B cell (primary cell): ENCODE data around the gene AGO3.

Experiments used
- CTCF ChIP-seq: fragments of 200-600 bp; IDR thresholded peaks from one replicate; pipeline ENCODE4 v1.8.0; 2022; ENCODE audit warnings: antibody characterized with exemption, mild to moderate bottlenecking
- EZH2 ChIP-seq: IDR thresholded peaks from 2 replicates; pipeline ENCODE4 v1.6.1; 2012; ENCODE audit warnings: borderline replicate concordance, low read depth, mild to moderate bottlenecking, moderate library complexity, low read length; ENCODE audit not compliant: insufficient read depth, poor library complexity, severe bottlenecking

- TF ChIP-seq CTCF = no peak
- TF ChIP-seq EZH2 = no peak
Measured at GRCh38 chr1:35930593-35931445, at the start of gene AGO3.
